Upper lobe of left lung (tissue), 4 donors: ENCODE results near the gene LY6G5C.

ENCODE experiments used
- POLR2AphosphoS5 ChIP-seq, 2 donors: sonication (generic); formaldehyde crosslinking; IDR thresholded peaks; one replicate each; pipeline ENCODE4 v1.5.1; 2017; ENCODE audit warnings: antibody characterized with exemption in 2 of 2
- TF ChIP-seq, protein P1 (sequence below), 6 experiments: fragments of 450-650 bp in 4 of 6; fragments of 200-600 bp in 2 of 6; sonication (generic) in 2 of 6; IDR thresholded peaks; one replicate each; pipeline ENCODE4 v1.5.1; 2016 to 2019; ENCODE audit warnings: antibody characterized with exemption in 6 of 6

DNA sequence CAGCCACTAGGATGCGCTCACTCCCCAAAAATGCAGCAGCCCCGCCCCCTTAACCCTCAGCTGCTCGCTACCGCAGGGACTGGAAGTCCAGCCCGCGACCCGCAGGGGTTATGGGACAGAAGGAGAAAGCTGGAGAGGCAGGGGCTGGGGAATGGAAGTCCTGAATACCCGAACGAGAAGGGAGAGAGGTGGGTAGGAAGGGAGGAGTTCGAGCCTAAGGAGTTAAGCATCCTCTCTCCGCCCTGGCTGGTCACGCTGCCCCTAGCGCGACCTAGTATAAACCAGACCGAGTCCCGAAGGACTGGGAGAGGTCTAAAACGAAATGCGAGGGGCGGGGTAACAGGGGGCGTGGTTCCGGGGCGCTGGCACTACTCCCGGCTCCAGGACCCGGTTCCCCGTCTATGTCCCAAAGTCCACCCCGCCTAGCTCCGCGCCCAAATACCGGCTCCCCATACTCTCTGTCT, 48.7 kb upstream of the LY6G5C start:
- TF ChIP-seq, protein P1, sequence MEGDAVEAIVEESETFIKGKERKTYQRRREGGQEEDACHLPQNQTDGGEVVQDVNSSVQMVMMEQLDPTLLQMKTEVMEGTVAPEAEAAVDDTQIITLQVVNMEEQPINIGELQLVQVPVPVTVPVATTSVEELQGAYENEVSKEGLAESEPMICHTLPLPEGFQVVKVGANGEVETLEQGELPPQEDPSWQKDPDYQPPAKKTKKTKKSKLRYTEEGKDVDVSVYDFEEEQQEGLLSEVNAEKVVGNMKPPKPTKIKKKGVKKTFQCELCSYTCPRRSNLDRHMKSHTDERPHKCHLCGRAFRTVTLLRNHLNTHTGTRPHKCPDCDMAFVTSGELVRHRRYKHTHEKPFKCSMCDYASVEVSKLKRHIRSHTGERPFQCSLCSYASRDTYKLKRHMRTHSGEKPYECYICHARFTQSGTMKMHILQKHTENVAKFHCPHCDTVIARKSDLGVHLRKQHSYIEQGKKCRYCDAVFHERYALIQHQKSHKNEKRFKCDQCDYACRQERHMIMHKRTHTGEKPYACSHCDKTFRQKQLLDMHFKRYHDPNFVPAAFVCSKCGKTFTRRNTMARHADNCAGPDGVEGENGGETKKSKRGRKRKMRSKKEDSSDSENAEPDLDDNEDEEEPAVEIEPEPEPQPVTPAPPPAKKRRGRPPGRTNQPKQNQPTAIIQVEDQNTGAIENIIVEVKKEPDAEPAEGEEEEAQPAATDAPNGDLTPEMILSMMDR (IDR thresholded peaks at IDR 0.05): peak in 5 of 6 experiments; percentile 1 to 91 (median 68)
- peak; percentile 58 to 75 for TF ChIP-seq POLR2AphosphoS5 (IDR thresholded peaks at IDR 0.05)
